Astrocyte (in vitro differentiated cells and primary cell): Measurements from ENCODE around the gene SMC3. TPM values are rescaled to one million over a fixed set of nuclear protein-coding genes. Genes with fewer than 3 reads are reported as not detected.
"Not testable (repeated sequence)": the region's sequence is repeated elsewhere in the genome, so short reads cannot be mapped to it uniquely, and the experiment has no call there.

Source experiments
- DNase-seq: peaks from one replicate; pipeline ENCODE4 v3.0.0-alpha.2; 2010; ENCODE audit warnings: low read depth
- FAIRE-seq: peaks from 2 replicates; lab custom pipeline; 2011; peaks lifted over from hg19 to GRCh38; lab: Jason Lieb, UNC
- H2AFZ ChIP-seq: 2 replicates; pipeline ENCODE4 v1.6.0; 2012; ENCODE audit warnings: low read depth, low read length, inconsistent platforms
- H3K27ac ChIP-seq: 2 replicates; pipeline ENCODE4 v1.5.1; 2011; ENCODE audit warnings: low read depth, low read length, inconsistent platforms
- H3K27me3 ChIP-seq: 2 replicates; pipeline ENCODE4 v1.6.0; 2011; ENCODE audit warnings: low read length, inconsistent platforms; ENCODE audit not compliant: insufficient read depth
- H3K36me3 ChIP-seq: 2 replicates; pipeline ENCODE4 v1.5.1; 2011; ENCODE audit warnings: low read length, inconsistent platforms; ENCODE audit not compliant: insufficient read depth
- H3K4me1 ChIP-seq: 2 replicates; pipeline ENCODE4 v1.5.1; 2011; ENCODE audit warnings: low read length, inconsistent platforms; ENCODE audit not compliant: insufficient read depth
- H3K4me2 ChIP-seq: 2 replicates; pipeline ENCODE4 v1.6.0; 2012; ENCODE audit warnings: low read length, inconsistent platforms
- H3K4me3 ChIP-seq: 2 replicates; pipeline ENCODE4 v1.5.1; 2011; ENCODE audit warnings: low read depth, mild to moderate bottlenecking, low read length, inconsistent platforms; ENCODE audit not compliant: insufficient read depth
- H3K79me2 ChIP-seq: 2 replicates; pipeline ENCODE4 v1.6.0; 2012; ENCODE audit warnings: mild to moderate bottlenecking, low read length, inconsistent platforms; ENCODE audit not compliant: insufficient read depth
- H3K9ac ChIP-seq: 2 replicates; pipeline ENCODE4 v1.6.0; 2012; ENCODE audit warnings: mild to moderate bottlenecking, low read length, inconsistent platforms
- H3K9me3 ChIP-seq: 2 replicates; pipeline ENCODE4 v1.5.1; 2012; ENCODE audit warnings: low read depth, mild to moderate bottlenecking, low read length, inconsistent platforms; ENCODE audit not compliant: insufficient read depth
- H4K20me1 ChIP-seq: 2 replicates; pipeline ENCODE4 v1.6.0; 2012; ENCODE audit warnings: low read length, inconsistent platforms; ENCODE audit not compliant: insufficient read depth
- H3K27ac Mint-ChIP-seq: one replicate; pipeline ENCODE4 v1.8.0; 2021; ENCODE audit warnings: mild to moderate bottlenecking, mixed read lengths; ENCODE audit not compliant: unreplicated experiment
- H3K27me3 Mint-ChIP-seq: one replicate; pipeline ENCODE4 v1.8.0; 2021; ENCODE audit warnings: low read depth, mixed read lengths; ENCODE audit not compliant: unreplicated experiment
- H3K36me3 Mint-ChIP-seq: one replicate; pipeline ENCODE4 v1.8.0; 2021; ENCODE audit warnings: low read depth, mixed read lengths; ENCODE audit not compliant: unreplicated experiment
- H3K4me1 Mint-ChIP-seq: one replicate; pipeline ENCODE4 v1.8.0; 2021; ENCODE audit warnings: low read depth, mixed read lengths; ENCODE audit not compliant: unreplicated experiment
- H3K4me3 Mint-ChIP-seq: one replicate; pipeline ENCODE4 v1.8.0; 2021; ENCODE audit warnings: mild to moderate bottlenecking, moderate library complexity, mixed read lengths; ENCODE audit not compliant: unreplicated experiment
- H3K9me3 Mint-ChIP-seq: one replicate; pipeline ENCODE4 v1.8.0; 2021; ENCODE audit warnings: mild to moderate bottlenecking, mixed read lengths; ENCODE audit not compliant: unreplicated experiment
- EZH2 ChIP-seq: IDR thresholded peaks from 2 replicates; pipeline ENCODE4 v1.6.1; 2012; ENCODE audit warnings: mild to moderate bottlenecking, low read length, inconsistent platforms; ENCODE audit not compliant: insufficient read depth
- total RNA-seq: library from RNA; stranded (reverse); gene quantifications from 2 replicates; pipeline ENCODE4 v1.2.1, GENCODE V29; 2021
- TF ChIP-seq, protein P1 (sequence below): IDR thresholded peaks from 2 replicates; pipeline ENCODE4 v1.5.1; 2011; ENCODE audit warnings: low read depth, mild to moderate bottlenecking, inconsistent platforms, low read length, moderate library complexity; ENCODE audit not compliant: insufficient read depth

Gene SMC3
- total RNA-seq, 1 donor from 2014 or later = 27.2 TPM

DNA sequence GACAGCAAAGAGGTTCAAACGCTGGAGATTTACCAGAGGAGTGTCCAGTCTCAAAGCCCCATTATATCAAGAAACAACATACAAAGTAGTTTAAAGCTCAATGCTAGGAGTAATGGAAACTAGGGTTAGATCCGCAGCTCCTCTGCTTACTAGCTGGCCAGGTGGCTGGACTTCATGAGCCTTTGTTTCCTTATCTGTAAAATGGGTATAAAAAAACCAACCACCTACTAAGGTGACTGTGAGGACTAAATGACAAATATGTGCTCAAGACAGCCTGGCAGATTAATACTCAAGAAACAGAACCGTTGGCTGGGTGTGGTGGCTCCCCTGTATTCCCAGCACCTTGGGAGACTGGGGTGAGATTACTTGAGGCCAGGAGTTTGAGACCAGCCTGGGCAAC lies 70.8 kb downstream of the SMC3 start:
- H3K9ac ChIP-seq = no peak overlapping the region
- peaks cover 20% of the 10 kb centered on the region for H3K4me1 Mint-ChIP-seq
- H3K27me3 Mint-ChIP-seq = peaks cover 12% of the 10 kb centered on the region
- no peak overlapping the region for H3K27ac ChIP-seq
- no peak overlapping the region for H3K4me3 Mint-ChIP-seq
- no peak overlapping the region for H3K27ac Mint-ChIP-seq
- H3K9me3 Mint-ChIP-seq = no peaks in the 10 kb centered on the region
- no peaks in the 10 kb centered on the region for H4K20me1 ChIP-seq
- peaks cover 13% of the 10 kb centered on the region for H3K27me3 ChIP-seq
- H3K36me3 ChIP-seq = no peaks in the 10 kb centered on the region
- peaks cover 24% of the 10 kb centered on the region for H3K4me1 ChIP-seq
- peaks cover 2% of the 10 kb centered on the region for H3K36me3 Mint-ChIP-seq
- no peaks in the 10 kb centered on the region for H3K9me3 ChIP-seq
- FAIRE-seq (no peak), DNase-seq (no peak)
- H2AFZ ChIP-seq = no peak overlapping the region
- no peak for TF ChIP-seq EZH2
- TF ChIP-seq, protein P1, sequence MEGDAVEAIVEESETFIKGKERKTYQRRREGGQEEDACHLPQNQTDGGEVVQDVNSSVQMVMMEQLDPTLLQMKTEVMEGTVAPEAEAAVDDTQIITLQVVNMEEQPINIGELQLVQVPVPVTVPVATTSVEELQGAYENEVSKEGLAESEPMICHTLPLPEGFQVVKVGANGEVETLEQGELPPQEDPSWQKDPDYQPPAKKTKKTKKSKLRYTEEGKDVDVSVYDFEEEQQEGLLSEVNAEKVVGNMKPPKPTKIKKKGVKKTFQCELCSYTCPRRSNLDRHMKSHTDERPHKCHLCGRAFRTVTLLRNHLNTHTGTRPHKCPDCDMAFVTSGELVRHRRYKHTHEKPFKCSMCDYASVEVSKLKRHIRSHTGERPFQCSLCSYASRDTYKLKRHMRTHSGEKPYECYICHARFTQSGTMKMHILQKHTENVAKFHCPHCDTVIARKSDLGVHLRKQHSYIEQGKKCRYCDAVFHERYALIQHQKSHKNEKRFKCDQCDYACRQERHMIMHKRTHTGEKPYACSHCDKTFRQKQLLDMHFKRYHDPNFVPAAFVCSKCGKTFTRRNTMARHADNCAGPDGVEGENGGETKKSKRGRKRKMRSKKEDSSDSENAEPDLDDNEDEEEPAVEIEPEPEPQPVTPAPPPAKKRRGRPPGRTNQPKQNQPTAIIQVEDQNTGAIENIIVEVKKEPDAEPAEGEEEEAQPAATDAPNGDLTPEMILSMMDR = no peak
- H3K79me2 ChIP-seq = no peaks in the 10 kb centered on the region
- H3K4me3 ChIP-seq = no peak overlapping the region
- H3K4me2 ChIP-seq = no peak overlapping the region

DNA sequence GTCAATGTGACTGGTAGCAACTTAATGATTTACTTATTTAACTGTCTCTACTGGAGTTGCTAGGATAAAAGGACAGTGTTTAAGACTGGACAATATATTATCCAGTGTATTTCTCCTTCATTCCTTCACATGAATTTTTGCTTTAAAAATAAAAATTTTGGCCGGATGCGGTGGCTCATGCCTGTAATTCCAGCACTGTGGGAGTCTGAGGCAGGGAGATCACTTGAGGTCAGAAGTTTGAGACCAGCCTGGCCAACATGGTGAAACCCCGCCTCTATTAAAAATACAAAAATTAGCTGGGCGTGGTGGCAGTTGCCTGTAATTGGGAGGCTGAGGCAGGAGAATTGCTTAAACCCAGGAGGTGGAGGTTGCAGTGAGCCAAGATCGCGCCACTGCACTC lies 71.6 kb downstream of the SMC3 start:
- H3K4me3 ChIP-seq, FAIRE-seq, H3K27ac ChIP-seq, H2AFZ ChIP-seq, H3K9ac ChIP-seq, H3K4me3 Mint-ChIP-seq, H3K36me3 Mint-ChIP-seq, H4K20me1 ChIP-seq, H3K9me3 ChIP-seq, H3K27ac Mint-ChIP-seq, H3K9me3 Mint-ChIP-seq, DNase-seq, H3K36me3 ChIP-seq, H3K79me2 ChIP-seq, H3K4me2 ChIP-seq: not testable (repeated sequence)
- H3K27me3 Mint-ChIP-seq = peaks cover 14% of the 10 kb centered on the region
- H3K27me3 ChIP-seq = peaks cover 16% of the 10 kb centered on the region
- peaks cover 27% of the 10 kb centered on the region for H3K4me1 ChIP-seq
- H3K4me1 Mint-ChIP-seq = peaks cover 21% of the 10 kb centered on the region

DNA sequence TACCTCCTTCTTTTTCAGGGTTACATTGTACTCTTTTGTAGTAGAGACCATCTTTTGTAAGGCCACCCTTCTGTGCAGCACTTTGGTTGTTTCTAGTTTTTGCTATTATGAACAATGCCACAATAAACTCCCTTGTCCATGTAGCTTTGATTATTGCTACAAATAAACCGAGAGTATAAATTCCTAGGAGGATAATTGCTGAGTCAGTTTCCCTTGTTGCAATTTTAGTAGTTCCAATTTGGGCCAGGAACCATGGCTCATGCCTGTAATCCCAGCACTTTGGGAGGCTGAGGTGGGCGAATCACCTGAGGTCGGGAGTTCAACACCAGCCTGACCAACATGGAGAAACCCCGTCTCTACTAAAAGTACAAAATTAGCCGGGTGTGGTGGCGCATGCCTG lies 72.4 kb downstream of the SMC3 start:
- H3K9me3 ChIP-seq, H3K36me3 ChIP-seq, H3K4me3 ChIP-seq, H3K36me3 Mint-ChIP-seq, H3K4me3 Mint-ChIP-seq, H3K9ac ChIP-seq, H4K20me1 ChIP-seq, H3K9me3 Mint-ChIP-seq, H3K4me2 ChIP-seq, H2AFZ ChIP-seq, FAIRE-seq, DNase-seq, H3K79me2 ChIP-seq, H3K27ac ChIP-seq, H3K27ac Mint-ChIP-seq: not testable (repeated sequence)
- Histone ChIP-seq H3K4me1 (peaks cover 27% of the 10 kb centered on the region), H3K27me3 (peaks cover 16% of the 10 kb centered on the region)
- Mint-ChIP-seq H3K4me1 (peaks cover 21% of the 10 kb centered on the region), H3K27me3 (peaks cover 17% of the 10 kb centered on the region)

DNA sequence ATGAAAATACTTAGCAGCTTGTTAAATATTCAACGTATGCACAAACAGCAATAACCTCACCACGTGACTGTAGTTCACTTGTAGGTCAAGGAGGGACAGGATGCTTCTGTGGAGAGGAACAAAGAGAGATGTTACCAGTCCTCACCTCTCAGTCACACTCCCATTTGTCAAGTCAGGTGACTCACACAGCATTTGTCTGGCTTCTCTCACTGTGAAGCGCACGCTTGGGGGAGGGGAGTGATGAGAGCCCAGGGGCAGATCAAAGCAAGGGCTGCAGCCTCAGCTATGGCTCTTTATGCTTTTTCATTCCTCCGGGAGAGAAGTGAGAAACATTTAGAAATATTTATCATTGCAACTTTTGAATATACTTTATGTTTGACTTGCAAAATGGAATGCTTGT lies 73.8 kb downstream of the SMC3 start:
- H3K4me3 Mint-ChIP-seq = no peak overlapping the region
- H3K27me3 Mint-ChIP-seq = peaks cover 18% of the 10 kb centered on the region
- Histone ChIP-seq H3K4me2 (peak overlapping the region; percentile 48), H4K20me1 (no peaks in the 10 kb centered on the region), H3K79me2 (no peaks in the 10 kb centered on the region), H3K36me3 (no peaks in the 10 kb centered on the region), H3K4me3 (no peak overlapping the region), H2AFZ (no peak overlapping the region), H3K27ac (no peak overlapping the region), H3K9ac (no peak overlapping the region), H3K27me3 (peaks cover 16% of the 10 kb centered on the region), H3K9me3 (no peaks in the 10 kb centered on the region), H3K4me1 (peaks cover 27% of the 10 kb centered on the region)
- TF ChIP-seq, protein P1 = no peak
- no peak for TF ChIP-seq EZH2
- FAIRE-seq (no peak), DNase-seq (peak; percentile 64)
- no peak overlapping the region for H3K27ac Mint-ChIP-seq
- peaks cover 2% of the 10 kb centered on the region for H3K36me3 Mint-ChIP-seq
- H3K4me1 Mint-ChIP-seq = peaks cover 21% of the 10 kb centered on the region
- no peaks in the 10 kb centered on the region for H3K9me3 Mint-ChIP-seq
